Hepatocyte (in vitro differentiated cells): ENCODE measurements around the gene F8A1.

ENCODE experiments used
- EZH2 ChIP-seq: fragments of 200-600 bp; sonication (generic); IDR thresholded peaks from 2 replicates; pipeline ENCODE4 v1.6.1; 2016; ENCODE audit warnings: antibody characterized with exemption, mild to moderate bottlenecking, borderline replicate concordance
- TF ChIP-seq, protein P1 (sequence below): fragments of 200-600 bp; sonication (generic); IDR thresholded peaks from 2 replicates; pipeline ENCODE4 v1.5.1; 2016; ENCODE audit warnings: antibody characterized with exemption, mild to moderate bottlenecking; ENCODE audit not compliant: poor library complexity

DNA sequence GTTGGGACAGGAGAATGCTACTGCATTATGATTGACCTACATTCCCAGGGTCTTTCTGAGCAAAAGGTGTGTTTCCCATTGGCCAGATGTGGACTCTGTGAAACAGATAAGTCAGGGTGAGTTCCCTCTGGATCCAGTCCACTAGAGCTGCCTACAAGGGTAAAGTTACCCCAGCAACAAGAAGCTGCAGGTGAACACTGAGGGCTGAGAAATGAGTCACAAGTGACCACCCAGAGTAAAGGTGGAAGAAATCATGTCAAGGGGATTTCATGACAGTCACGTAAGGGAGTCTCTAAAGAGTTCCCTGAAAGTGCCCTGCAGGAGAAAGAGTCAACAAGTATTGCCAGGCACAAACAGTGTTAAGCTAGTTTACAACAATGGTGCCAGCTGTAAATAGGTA is 16.3 kb downstream of the F8A1 start:
- TF ChIP-seq, protein P1, sequence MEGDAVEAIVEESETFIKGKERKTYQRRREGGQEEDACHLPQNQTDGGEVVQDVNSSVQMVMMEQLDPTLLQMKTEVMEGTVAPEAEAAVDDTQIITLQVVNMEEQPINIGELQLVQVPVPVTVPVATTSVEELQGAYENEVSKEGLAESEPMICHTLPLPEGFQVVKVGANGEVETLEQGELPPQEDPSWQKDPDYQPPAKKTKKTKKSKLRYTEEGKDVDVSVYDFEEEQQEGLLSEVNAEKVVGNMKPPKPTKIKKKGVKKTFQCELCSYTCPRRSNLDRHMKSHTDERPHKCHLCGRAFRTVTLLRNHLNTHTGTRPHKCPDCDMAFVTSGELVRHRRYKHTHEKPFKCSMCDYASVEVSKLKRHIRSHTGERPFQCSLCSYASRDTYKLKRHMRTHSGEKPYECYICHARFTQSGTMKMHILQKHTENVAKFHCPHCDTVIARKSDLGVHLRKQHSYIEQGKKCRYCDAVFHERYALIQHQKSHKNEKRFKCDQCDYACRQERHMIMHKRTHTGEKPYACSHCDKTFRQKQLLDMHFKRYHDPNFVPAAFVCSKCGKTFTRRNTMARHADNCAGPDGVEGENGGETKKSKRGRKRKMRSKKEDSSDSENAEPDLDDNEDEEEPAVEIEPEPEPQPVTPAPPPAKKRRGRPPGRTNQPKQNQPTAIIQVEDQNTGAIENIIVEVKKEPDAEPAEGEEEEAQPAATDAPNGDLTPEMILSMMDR: no peak
- no peak for TF ChIP-seq EZH2
